PFSK-1 (cell line): ENCODE data around the gene CLTRN. TPM values are rescaled to one million over a fixed set of nuclear protein-coding genes. Genes with fewer than 3 reads are reported as not detected.

Experiments used
- FOXP2 ChIP-seq: optimal IDR thresholded peaks from 2 replicates; pipeline ENCODE3; 2011; ENCODE audit warnings: borderline replicate concordance, control low read depth, inconsistent platforms; ENCODE audit not compliant: insufficient read depth; ENCODE audit errors: extremely low read length, extremely low read depth
- POLR2AphosphoS5 ChIP-seq: IDR thresholded peaks from 2 replicates; pipeline ENCODE4 v1.6.1; 2012; ENCODE audit warnings: low read depth, mild to moderate bottlenecking, control low read depth, low read length, moderate library complexity
- REST ChIP-seq, 2 experiments: IDR thresholded peaks; 2 replicates each; pipeline versions ENCODE4 v1.6.1 to v1.8.0; 2011 to 2012; ENCODE audit warnings: low read depth in 2 of 2, low read length in 2 of 2, control low read depth in 1 of 2, inconsistent platforms in 1 of 2, mild to moderate bottlenecking in 1 of 2, moderate library complexity in 1 of 2; ENCODE audit not compliant: insufficient read depth in 1 of 2
- SIN3A ChIP-seq: IDR thresholded peaks from 2 replicates; pipeline ENCODE4 v1.6.1; 2012; ENCODE audit warnings: mild to moderate bottlenecking, low read length, moderate library complexity, borderline replicate concordance; ENCODE audit not compliant: insufficient read depth
- TAF1 ChIP-seq: IDR thresholded peaks from 2 replicates; pipeline ENCODE4 v1.6.1; 2012; ENCODE audit warnings: low read length, control low read depth, borderline replicate concordance; ENCODE audit not compliant: insufficient read depth
- polyA plus RNA-seq: library from polyadenylated mRNA; unstranded; fragments of >200 nt; gene quantifications from one replicate; pipeline ENCODE4 v1.2.1, GENCODE V29; 2012; ENCODE audit warnings: low read depth, missing spikeins; ENCODE audit not compliant: insufficient read length

Gene CLTRN
- not detected for polyA plus RNA-seq

- TF ChIP-seq FOXP2: no peak
- TF ChIP-seq POLR2AphosphoS5: no peak
- no peak for TF ChIP-seq TAF1
- no peak for TF ChIP-seq REST (IDR thresholded peaks at IDR 0.05; ENCODE audit: insufficient read depth in 1 of 2, low read depth in 2 of 2, low read length in 2 of 2)
- TF ChIP-seq SIN3A: no peak
Observed at GRCh38 chrX:15664487-15665444, at the start of gene CLTRN. Gene CLTRN (minus strand): TSS chrX:15664805. CDS start chrX:15664775, 30 bp downstream.

- TF ChIP-seq SIN3A (no peak), REST (IDR thresholded peaks at IDR 0.05; ENCODE audit: insufficient read depth in 1 of 2, low read depth in 2 of 2, low read length in 2 of 2) (no peak), FOXP2 (no peak), POLR2AphosphoS5 (no peak), TAF1 (no peak)
Observed at GRCh38 chrX:15702488-15703371, 38.1 kb upstream of the CLTRN start.

GRCh38 chrX:15696516-15696915 lies 31.9 kb upstream of the CLTRN start:
- TF ChIP-seq TAF1: no peak
- no peak for TF ChIP-seq REST (IDR thresholded peaks at IDR 0.05; ENCODE audit: insufficient read depth in 1 of 2, low read depth in 2 of 2, low read length in 2 of 2)
- TF ChIP-seq POLR2AphosphoS5: no peak
- no peak for TF ChIP-seq SIN3A
- TF ChIP-seq FOXP2: no peak

- no peak for TF ChIP-seq FOXP2
Observed at GRCh38 chrX:15694941-15695451, 30.4 kb upstream of the CLTRN start.

GRCh38 chrX:15686818-15687685 lies 22.4 kb upstream of the CLTRN start:
- no peak for TF ChIP-seq SIN3A
- no peak for TF ChIP-seq POLR2AphosphoS5
- TF ChIP-seq REST (IDR thresholded peaks at IDR 0.05; ENCODE audit: insufficient read depth in 1 of 2, low read depth in 2 of 2, low read length in 2 of 2): no peak
- TF ChIP-seq TAF1: no peak
- TF ChIP-seq FOXP2: no peak
